Keratinocyte (primary cell): ENCODE measurements around the gene DMAC2.

Experiments
- EZH2 ChIP-seq: IDR thresholded peaks from one replicate; pipeline ENCODE4 v1.6.1; 2012; ENCODE audit warnings: inconsistent platforms, mild to moderate bottlenecking, low read length, moderate library complexity
- TF ChIP-seq, protein P1 (sequence below), 3 experiments: IDR thresholded peaks in 1 of 3; conservative IDR thresholded peaks in 1 of 3; optimal IDR thresholded peaks in 1 of 3; 2 replicates in 2 of 3; 3 replicates in 1 of 3; pipeline versions ENCODE3 to v1.5.1; 2011; ENCODE audit warnings: low read length in 3 of 3, mild to moderate bottlenecking in 3 of 3, moderate library complexity in 2 of 3, control low read depth in 1 of 3, inconsistent platforms in 1 of 3; ENCODE audit not compliant: insufficient read depth in 2 of 3; ENCODE audit errors: extremely low read depth in 1 of 3

DNA sequence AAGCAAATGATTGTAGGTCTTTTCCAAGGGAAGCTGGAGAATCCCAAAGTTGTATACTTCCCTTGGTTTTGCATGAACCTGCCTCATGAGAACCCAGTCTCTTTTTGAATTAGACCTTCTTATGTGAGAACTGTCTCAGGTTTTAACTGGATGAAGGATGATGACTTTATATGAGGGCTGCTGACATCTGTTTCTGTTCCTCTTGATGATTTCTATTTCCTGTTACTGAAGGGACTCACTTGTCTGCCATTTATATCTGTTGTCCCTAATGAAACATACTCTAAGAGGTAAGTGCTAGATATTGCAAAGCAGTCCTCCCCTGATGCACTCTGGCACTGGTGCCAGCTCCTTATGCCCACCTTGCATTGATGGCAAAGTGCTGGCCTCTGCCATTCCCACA, 36.9 kb upstream of the DMAC2 start:
- TF ChIP-seq, protein P1, sequence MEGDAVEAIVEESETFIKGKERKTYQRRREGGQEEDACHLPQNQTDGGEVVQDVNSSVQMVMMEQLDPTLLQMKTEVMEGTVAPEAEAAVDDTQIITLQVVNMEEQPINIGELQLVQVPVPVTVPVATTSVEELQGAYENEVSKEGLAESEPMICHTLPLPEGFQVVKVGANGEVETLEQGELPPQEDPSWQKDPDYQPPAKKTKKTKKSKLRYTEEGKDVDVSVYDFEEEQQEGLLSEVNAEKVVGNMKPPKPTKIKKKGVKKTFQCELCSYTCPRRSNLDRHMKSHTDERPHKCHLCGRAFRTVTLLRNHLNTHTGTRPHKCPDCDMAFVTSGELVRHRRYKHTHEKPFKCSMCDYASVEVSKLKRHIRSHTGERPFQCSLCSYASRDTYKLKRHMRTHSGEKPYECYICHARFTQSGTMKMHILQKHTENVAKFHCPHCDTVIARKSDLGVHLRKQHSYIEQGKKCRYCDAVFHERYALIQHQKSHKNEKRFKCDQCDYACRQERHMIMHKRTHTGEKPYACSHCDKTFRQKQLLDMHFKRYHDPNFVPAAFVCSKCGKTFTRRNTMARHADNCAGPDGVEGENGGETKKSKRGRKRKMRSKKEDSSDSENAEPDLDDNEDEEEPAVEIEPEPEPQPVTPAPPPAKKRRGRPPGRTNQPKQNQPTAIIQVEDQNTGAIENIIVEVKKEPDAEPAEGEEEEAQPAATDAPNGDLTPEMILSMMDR (optimal IDR thresholded peaks at IDR 0.05 in 1 of 3, IDR thresholded peaks at IDR 0.05 in 1 of 3, conservative IDR thresholded peaks at IDR 0.05 in 1 of 3; ENCODE audit: extremely low read depth in 1 of 3, insufficient read depth in 2 of 3, low read length in 3 of 3), result no peak
- TF ChIP-seq EZH2, result no peak
